BE2C (cell line): ENCODE measurements around the gene HCST.

Experiments
- DNase-seq: peaks from one replicate; pipeline ENCODE4 v3.0.0-alpha.2; 2020
- H3K27me3 ChIP-seq: fragments of 250-450 bp; sonication (Bioruptor Pico); 2 replicates; pipeline ENCODE4 v1.5.1; 2020; ENCODE audit warnings: mild to moderate bottlenecking
- H3K36me3 ChIP-seq: fragments of 250-450 bp; sonication (Bioruptor Pico); 2 replicates; pipeline ENCODE4 v1.5.1; 2020; ENCODE audit warnings: mild to moderate bottlenecking
- H3K4me1 ChIP-seq: fragments of 250-450 bp; sonication (Bioruptor Pico); 2 replicates; pipeline ENCODE4 v1.5.1; 2020
- H3K4me3 ChIP-seq: 2 replicates; pipeline ENCODE4 v1.5.1; 2011; ENCODE audit warnings: low read depth, low read length
- H3K9me3 ChIP-seq: fragments of 250-450 bp; sonication (Bioruptor Pico); 2 replicates; pipeline ENCODE4 v1.5.1; 2020
- TF ChIP-seq, protein P1 (sequence below): IDR thresholded peaks from 2 replicates; pipeline ENCODE4 v1.5.1; 2012; ENCODE audit warnings: mild to moderate bottlenecking, low read depth, low read length

The HCST gene

DNA sequence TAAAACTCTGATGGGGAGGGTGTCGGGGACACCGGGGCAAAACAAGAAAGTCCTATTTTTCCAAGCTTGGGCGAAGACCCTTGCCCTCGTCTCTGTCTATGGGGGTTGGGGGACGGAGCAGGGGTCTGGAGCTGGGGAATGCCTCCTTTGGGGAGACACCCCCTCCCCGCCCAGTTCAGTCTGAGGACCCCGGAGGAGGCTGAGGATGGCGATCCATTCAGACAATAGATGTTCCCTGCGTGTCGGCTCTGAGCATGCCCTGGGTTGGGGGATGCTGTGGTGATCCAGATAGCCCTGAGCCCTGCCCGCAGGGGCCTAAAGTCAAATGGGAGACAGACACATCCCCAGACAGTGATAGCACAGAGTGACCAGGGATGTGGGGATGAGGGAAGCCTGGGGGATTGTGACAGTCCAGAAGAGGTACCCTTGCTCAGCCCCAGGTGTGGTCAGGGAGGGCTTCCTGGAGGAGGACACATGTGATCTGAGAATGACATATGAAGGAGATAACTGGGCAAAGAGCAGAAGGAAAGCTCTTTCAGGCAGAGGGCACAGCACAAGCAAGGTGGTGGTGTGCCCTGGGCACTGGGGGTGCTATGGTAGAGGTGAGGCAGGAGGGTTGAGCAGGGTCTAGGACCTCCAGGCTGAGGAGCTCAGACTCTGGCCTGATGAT is 42.9 kb downstream of the HCST start:
- H3K27me3 ChIP-seq = no peaks in the 10 kb centered on the region
- no peaks in the 10 kb centered on the region for H3K9me3 ChIP-seq
- H3K4me1 ChIP-seq = no peaks in the 10 kb centered on the region
- H3K36me3 ChIP-seq = no peaks in the 10 kb centered on the region; the same call in 1 of the 2 replicates
- no peak overlapping the region for H3K4me3 ChIP-seq
- no peak for DNase-seq
- TF ChIP-seq, protein P1, sequence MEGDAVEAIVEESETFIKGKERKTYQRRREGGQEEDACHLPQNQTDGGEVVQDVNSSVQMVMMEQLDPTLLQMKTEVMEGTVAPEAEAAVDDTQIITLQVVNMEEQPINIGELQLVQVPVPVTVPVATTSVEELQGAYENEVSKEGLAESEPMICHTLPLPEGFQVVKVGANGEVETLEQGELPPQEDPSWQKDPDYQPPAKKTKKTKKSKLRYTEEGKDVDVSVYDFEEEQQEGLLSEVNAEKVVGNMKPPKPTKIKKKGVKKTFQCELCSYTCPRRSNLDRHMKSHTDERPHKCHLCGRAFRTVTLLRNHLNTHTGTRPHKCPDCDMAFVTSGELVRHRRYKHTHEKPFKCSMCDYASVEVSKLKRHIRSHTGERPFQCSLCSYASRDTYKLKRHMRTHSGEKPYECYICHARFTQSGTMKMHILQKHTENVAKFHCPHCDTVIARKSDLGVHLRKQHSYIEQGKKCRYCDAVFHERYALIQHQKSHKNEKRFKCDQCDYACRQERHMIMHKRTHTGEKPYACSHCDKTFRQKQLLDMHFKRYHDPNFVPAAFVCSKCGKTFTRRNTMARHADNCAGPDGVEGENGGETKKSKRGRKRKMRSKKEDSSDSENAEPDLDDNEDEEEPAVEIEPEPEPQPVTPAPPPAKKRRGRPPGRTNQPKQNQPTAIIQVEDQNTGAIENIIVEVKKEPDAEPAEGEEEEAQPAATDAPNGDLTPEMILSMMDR = no peak

DNA sequence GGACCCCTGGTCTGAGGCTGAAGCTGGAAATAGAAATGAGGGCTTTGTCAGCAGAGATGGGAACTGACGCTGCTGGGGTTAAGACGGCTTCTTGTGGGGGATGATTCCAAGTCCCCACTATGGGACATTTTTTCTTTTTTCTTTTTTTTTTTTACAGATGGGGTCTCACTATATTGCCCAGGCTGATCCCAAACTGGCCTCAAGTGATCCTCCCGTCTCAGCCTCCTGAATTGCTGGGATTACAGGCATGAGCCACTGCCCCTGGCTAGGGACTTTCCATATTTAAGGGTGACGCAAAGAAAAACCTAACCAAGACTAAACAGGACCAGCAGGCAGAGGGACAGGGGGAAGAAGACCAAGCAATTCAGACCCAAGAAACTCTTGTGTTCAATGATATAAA is 43.9 kb downstream of the HCST start:
- DNase-seq = no peak

GRCh38 chr19:35949131-35949530 is 46.8 kb downstream of the HCST start:
- Histone ChIP-seq H3K27me3 (no peaks in the 10 kb centered on the region), H3K4me3 (no peak overlapping the region), H3K9me3 (no peaks in the 10 kb centered on the region), H3K4me1 (no peaks in the 10 kb centered on the region), H3K36me3 (no peaks in the 10 kb centered on the region)
- TF ChIP-seq, protein P1 = no peak
- no peak for DNase-seq

More for the DNA sequence above, 43.9 kb downstream of the HCST start:
- Histone ChIP-seq H3K36me3 (no peaks in the 10 kb centered on the region), H3K4me3 (no peak overlapping the region), H3K27me3 (no peaks in the 10 kb centered on the region), H3K9me3 (no peaks in the 10 kb centered on the region), H3K4me1 (no peaks in the 10 kb centered on the region)
- TF ChIP-seq, protein P1 = no peak
